Epithelial cell of proximal tubule (primary cell): ENCODE results near the gene SLC25A22. TPM values are rescaled to one million over a fixed set of nuclear protein-coding genes. Genes with fewer than 3 reads are reported as not detected.
A peak's percentile ranks its signal among the peaks of the same experiment; 100 is the strongest.

Source experiments
- DNase-seq: peaks from one replicate; pipeline ENCODE4 v3.0.0-alpha.2; 2011; ENCODE audit warnings: low read depth
- H3K4me3 ChIP-seq: 2 replicates; pipeline ENCODE4 v1.5.1; 2011; ENCODE audit warnings: low read depth, mild to moderate bottlenecking, low read length
- CTCF ChIP-seq: conservative IDR thresholded peaks from 2 replicates; pipeline ENCODE4 v1.5.1; 2012; ENCODE audit warnings: low read depth, mild to moderate bottlenecking, low read length
- total RNA-seq: library from RNA; depleted of rRNA; stranded (reverse); fragments of >200 nt; gene quantifications from 2 replicates; pipeline ENCODE4 v1.2.3, GENCODE V29; 2015

SLC25A22 gene
- 20.1 and 33.6 TPM in 2 replicates for total RNA-seq

DNA sequence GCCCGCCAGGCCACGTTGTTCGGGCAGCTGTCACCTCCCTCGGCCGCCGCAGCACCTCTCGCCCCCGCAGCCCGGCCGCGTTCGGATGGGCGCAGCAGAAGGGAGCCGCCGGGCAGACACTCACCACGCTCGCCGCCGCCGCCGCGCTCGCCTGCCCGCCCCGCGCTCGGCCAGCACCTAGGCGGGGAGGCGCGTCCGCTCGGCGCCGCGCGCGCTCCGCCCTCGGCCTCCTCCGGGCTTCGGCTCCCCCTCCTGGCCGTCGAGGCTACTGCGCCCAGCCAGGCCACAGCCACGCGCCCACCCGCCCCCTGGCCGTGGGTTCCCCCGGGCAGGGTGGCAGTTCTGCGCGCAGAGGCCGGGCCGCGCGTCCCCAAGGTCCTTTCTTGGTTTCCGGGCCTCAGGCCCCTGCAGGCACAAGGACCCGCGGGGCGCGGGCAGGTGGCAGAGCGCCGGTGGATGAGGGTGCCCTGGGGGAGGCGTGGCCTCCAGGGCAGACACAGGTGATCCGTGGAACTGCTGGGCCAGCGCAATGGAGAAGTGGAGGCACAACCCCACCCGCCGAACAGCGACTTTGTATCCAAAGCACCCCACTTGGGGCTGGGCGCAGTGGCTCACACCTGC lies at the start of gene SLC25A22:
TSS of gene SLC25A22 (minus strand) at position 189 of the 621 bp plus-strand sequence. CDS start 3,275 bp downstream, outside the sequence.
- peak; percentile 60 for TF ChIP-seq CTCF
- peak within 1 kb of the TSS; percentile 63 for H3K4me3 ChIP-seq
- DNase-seq, result no peak

DNA sequence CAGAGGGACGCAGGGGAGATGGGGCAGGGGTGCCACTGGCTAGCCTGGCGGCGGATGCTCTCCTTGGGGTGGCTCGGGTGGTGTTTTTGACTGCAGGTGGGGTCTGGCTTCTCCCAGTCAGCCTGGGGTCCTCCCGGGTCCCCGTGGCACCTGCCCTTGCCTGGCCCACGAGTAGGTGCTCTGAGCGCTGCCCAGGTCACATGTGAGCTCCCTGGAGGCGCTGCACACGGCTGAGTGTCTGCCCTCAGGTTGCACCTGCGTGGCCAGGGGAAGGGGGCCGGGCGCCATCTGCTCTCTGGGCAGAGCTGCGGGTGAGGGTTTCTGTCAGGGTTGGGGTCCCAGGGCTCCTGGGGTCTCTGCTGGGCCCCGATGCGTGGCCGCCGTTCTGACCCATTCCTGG lies 49.8 kb upstream of the SLC25A22 start:
- TF ChIP-seq CTCF, result no peak

GRCh38 chr11:846496-847098 lies 48.5 kb upstream of the SLC25A22 start:
- no peak for DNase-seq
- H3K4me3 ChIP-seq, result no peak overlapping the region
- TF ChIP-seq CTCF, result no peak

More for the DNA sequence above, 49.8 kb upstream of the SLC25A22 start:
- H3K4me3 ChIP-seq, result no peak overlapping the region
- no peak for DNase-seq

DNA sequence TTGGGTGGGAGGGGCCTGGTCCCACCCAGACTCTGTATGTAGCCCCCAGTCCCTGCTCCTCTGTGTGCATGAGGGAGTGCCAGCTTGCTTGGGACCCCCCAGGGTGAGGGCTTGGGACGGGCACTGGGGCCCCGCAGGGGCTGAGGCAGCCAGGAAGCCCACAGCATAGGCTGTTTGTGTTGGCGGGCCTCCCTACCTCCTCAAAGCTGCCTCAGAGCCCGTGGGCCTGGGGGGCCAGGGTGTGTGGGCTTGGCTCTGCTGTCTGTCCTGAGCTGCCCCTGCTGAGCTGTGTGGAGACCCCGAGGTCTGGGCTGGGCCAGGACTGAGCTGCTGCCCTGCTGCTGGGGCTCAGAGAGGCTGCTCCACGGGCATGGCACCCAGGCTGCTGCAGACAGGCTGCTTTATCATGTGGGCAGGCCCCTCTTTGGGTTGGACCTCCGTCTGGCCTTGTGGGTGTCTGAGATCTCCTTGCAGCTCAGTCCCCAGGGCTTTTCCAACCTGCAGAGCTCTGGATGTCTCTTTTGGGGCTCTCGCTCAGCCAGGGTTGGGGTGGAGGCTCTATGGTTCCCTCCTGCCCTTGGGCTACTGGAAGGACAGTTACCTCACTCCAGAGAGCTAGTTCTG lies 47.9 kb upstream of the SLC25A22 start:
- no peak for TF ChIP-seq CTCF
- DNase-seq, result no peak
- no peak overlapping the region for H3K4me3 ChIP-seq

DNA sequence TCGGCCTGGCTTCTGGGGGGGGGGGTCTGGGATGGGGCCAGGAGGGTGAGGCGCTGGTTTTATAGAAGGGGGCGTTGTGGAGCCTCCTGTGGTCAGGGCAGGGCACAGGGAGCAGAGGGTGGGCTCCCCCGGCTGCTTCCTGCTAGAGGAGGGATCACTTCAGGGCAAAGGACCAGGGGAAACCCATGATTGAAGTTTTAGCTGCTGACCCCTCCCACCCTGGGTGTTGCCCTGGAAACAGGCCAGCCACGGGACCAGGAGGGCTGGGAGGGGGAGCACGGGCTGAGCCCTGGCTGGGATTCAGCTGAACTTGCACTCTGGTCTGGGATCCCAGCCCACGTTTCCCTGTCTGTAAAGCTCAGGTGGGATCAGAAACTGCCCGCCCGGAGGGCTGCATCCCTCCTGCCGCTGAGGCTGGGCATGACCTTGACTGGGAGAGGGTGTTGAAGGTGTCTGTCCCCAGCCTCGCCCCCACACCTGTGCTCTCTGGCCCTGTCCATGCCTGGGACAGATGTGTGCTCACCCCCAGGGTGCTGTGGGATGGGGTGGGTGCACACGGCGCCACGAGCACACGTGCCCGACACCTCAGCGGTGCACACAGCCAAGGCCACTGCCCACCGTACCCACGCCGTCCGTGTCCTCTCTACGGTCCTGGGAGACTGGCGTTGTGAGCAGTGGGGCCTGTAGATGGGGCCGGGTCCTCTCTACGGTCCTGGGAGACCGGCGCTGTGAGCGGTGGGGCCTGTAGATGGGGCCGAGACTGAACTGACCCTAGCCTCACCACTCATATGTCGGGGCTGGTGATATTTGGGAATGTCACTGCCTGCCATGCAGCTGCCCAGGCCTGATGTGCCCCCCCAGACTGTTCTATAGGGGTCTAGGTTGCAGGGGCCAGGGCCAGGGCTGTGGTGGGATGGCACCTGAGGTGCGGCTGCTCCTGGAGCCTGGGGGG lies 46.9 kb upstream of the SLC25A22 start:
- no peak for DNase-seq

More for the DNA sequence above, 46.9 kb upstream of the SLC25A22 start:
- H3K4me3 ChIP-seq, result peak overlapping the region; percentile 98
- no peak for TF ChIP-seq CTCF
